Mesangial cell (primary cell): ENCODE results near the gene HEPACAM2. TPM values are rescaled to one million over a fixed set of nuclear protein-coding genes. Genes with fewer than 3 reads are reported as not detected.

Source experiments
- total RNA-seq: library from RNA; depleted of rRNA; stranded (reverse); fragments of >200 nt; gene quantifications from 2 replicates; pipeline ENCODE4 v1.2.3, GENCODE V29; 2015

The HEPACAM2 gene
- not detected in 2 replicates for total RNA-seq

GRCh38 chr7:93226310-93226709 is at the start of gene HEPACAM2:
Gene HEPACAM2, minus strand, starts transcription at chr7:93226469.

DNA sequence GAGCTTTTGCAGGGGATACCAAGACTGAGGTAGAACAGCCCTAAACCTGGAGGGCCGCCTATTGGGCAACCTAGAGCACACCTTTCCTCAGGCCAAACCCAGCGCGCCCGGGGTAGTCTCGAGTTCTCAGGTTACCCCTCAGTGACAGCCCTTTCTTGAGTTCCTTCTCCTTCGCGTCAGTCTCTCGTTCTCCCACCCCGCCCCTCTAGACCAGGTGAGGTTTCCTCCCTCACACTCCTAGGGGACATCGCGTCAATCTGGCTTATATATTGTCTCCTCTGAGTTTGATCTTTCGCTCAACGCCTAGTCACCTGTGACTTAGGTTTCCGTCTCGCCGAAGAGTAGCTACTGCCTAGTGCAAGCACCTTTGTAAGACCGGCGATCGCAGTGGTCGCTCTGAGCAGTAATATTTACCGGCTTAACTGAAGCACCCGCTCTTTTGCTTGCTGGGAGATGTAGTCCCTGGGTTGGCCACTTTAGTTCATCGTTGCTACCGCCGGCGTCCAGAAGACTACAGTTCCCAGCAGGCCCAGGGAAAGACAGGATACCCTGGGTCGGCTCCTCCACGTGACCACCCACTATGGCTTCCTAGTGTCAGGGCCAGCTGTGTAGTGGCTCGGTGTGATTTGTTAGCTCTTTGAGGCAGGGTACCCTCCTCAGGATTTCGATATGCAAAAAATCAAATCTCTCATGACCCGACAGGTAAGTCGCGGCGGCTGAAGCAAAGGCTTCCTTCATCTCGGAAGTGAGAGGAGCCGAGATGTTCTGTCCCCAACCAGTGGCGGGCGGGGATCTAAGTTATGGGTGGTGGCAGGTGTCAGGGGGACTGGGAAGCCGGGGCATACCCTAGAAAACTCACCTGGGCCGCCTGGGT is 5.8 kb upstream of the HEPACAM2 start, which contains the start of gene VPS50:
Gene VPS50 (plus strand): TSS at position 568 of the 874 bp plus-strand sequence. CDS start 102 bp downstream, at position 670.

GRCh38 chr7:93148144-93148543 is 78.1 kb downstream of the HEPACAM2 start, which contains the start of gene SAMD9L:
Gene SAMD9L, minus strand, starts transcription at chr7:93148385. Its CDS starts 12,414 bp downstream, at chr7:93135971.

Other genes with a start within 250 kb of the HEPACAM2 start
- gene SAMD9, start 108.5 kb downstream of the HEPACAM2 start, total RNA-seq: 0.98 and 1.4 TPM in 2 replicates
- gene SAMD9L, start 78.1 kb downstream of the HEPACAM2 start, total RNA-seq: under 0.01 and 0.25 TPM in 2 replicates
- gene VPS50, start 5.9 kb upstream of the HEPACAM2 start, total RNA-seq: 9.3 and 14.1 TPM in 2 replicates